Right lobe of liver (tissue), 4 donors: ENCODE measurements around the gene MAT2A.

Experiments
- POLR2A ChIP-seq: fragments of 450-650 bp; IDR thresholded peaks from one replicate; pipeline ENCODE4 v1.6.1; 2017; ENCODE audit warnings: antibody characterized with exemption, mild to moderate bottlenecking
- TF ChIP-seq, protein P1 (sequence below), 4 donors: fragments of 200-600 bp in 3 of 4; fragments of 450-650 bp in 1 of 4; IDR thresholded peaks; one replicate each; pipeline versions ENCODE4 v1.5.1 to v1.8.0; 2016 to 2022; ENCODE audit warnings: antibody characterized with exemption in 4 of 4, mild to moderate bottlenecking in 2 of 4
- donor health status: DM: no; HTN: no; CAD: no.
- donor health status: DM: no; HTN: no; CAD: no.
- donor health status: DM: no; HTN: yes; CAD: no.

- TF ChIP-seq, protein P1, sequence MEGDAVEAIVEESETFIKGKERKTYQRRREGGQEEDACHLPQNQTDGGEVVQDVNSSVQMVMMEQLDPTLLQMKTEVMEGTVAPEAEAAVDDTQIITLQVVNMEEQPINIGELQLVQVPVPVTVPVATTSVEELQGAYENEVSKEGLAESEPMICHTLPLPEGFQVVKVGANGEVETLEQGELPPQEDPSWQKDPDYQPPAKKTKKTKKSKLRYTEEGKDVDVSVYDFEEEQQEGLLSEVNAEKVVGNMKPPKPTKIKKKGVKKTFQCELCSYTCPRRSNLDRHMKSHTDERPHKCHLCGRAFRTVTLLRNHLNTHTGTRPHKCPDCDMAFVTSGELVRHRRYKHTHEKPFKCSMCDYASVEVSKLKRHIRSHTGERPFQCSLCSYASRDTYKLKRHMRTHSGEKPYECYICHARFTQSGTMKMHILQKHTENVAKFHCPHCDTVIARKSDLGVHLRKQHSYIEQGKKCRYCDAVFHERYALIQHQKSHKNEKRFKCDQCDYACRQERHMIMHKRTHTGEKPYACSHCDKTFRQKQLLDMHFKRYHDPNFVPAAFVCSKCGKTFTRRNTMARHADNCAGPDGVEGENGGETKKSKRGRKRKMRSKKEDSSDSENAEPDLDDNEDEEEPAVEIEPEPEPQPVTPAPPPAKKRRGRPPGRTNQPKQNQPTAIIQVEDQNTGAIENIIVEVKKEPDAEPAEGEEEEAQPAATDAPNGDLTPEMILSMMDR (IDR thresholded peaks at IDR 0.05): no peak
- no peak for TF ChIP-seq POLR2A
Measured at GRCh38 chr2:85531589-85531988, 7.4 kb upstream of the MAT2A start.
